B cell (primary cell): ENCODE measurements around the gene PEX14.

Experiments used
- EZH2 ChIP-seq: IDR thresholded peaks from 2 replicates; pipeline ENCODE4 v1.6.1; 2012; ENCODE audit warnings: borderline replicate concordance, low read depth, mild to moderate bottlenecking, moderate library complexity, low read length; ENCODE audit not compliant: insufficient read depth, poor library complexity, severe bottlenecking
- TF ChIP-seq, protein P1 (sequence below): fragments of 200-600 bp; IDR thresholded peaks from one replicate; pipeline ENCODE4 v1.8.0; 2022; ENCODE audit warnings: antibody characterized with exemption, mild to moderate bottlenecking

GRCh38 chr1:10674222-10674621 lies 199.5 kb downstream of the PEX14 start:
- TF ChIP-seq, protein P1, sequence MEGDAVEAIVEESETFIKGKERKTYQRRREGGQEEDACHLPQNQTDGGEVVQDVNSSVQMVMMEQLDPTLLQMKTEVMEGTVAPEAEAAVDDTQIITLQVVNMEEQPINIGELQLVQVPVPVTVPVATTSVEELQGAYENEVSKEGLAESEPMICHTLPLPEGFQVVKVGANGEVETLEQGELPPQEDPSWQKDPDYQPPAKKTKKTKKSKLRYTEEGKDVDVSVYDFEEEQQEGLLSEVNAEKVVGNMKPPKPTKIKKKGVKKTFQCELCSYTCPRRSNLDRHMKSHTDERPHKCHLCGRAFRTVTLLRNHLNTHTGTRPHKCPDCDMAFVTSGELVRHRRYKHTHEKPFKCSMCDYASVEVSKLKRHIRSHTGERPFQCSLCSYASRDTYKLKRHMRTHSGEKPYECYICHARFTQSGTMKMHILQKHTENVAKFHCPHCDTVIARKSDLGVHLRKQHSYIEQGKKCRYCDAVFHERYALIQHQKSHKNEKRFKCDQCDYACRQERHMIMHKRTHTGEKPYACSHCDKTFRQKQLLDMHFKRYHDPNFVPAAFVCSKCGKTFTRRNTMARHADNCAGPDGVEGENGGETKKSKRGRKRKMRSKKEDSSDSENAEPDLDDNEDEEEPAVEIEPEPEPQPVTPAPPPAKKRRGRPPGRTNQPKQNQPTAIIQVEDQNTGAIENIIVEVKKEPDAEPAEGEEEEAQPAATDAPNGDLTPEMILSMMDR: no peak
- TF ChIP-seq EZH2: no peak
